ENCODE measurements around the gene TRIM22.
"Not testable (repeated sequence)": the region's sequence is repeated elsewhere in the genome, so short reads cannot be mapped to it uniquely, and the experiment has no call there.

The TRIM22 gene

DNA sequence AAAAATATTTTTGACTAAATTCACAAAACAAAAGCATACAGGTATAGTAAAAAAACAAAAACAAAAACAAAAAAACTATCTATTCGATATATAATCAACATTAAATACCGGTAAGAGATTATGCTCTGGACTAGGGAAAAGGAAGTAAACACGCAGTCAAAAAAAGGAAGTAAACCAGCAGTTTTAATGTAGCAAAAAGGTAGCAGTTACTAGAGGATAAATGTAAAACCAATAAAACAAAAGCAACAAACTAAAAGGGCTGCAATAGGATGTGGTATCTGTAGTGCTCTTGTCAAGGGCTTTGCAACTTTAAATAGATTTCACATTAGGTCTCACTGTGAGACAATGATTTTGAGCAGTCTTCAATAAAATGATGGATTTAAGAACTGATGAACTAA is 2.4 kb downstream of the TRIM22 start:
- no peak for DNase-seq

DNA sequence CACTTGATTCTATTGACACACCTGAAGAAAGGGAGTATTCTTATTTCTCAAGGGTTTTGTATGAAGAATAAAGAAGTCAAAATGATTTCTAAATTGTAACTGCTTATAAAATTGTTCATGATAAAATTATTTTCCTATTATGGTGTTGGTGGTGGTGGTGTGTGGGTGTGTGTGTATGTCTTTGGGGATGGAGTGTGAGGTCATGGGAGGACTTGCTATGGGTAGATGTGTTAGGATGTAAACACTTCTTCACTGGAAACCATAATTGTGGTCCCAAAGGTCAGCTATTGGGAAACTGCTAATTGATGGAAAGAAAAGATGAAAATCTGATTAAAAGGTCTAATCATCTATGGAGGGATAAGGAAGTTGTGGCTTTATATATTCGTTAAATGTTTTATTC is 5.1 kb downstream of the TRIM22 start:
- DNase-seq, result no peak

DNA sequence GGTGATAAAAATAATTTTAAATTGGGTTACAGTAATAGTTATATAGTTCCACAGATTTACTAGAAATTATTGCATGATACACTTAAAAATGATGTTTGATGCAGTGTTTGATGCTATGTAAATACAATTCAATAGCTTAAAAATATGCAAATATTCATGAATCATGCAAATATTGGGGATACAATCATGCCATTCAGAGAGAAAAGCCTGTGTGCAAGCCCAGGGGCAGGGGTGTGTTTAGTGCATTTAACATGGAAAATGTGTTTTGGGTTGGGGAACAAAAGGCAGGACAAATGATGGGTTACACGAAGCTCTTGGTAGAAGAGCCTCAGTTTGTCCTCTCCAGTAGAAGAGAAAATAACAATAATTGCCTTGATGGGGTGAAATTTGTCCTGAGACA is 6.0 kb downstream of the TRIM22 start:
- no peak for DNase-seq

DNA sequence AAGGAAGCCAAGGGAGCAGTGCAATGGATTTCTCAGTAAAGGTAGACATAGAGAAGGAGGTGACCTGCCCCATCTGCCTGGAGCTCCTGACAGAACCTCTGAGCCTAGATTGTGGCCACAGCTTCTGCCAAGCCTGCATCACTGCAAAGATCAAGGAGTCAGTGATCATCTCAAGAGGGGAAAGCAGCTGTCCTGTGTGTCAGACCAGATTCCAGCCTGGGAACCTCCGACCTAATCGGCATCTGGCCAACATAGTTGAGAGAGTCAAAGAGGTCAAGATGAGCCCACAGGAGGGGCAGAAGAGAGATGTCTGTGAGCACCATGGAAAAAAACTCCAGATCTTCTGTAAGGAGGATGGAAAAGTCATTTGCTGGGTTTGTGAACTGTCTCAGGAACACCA is 6.6 kb downstream of the TRIM22 start:
- no peak for DNase-seq

DNA sequence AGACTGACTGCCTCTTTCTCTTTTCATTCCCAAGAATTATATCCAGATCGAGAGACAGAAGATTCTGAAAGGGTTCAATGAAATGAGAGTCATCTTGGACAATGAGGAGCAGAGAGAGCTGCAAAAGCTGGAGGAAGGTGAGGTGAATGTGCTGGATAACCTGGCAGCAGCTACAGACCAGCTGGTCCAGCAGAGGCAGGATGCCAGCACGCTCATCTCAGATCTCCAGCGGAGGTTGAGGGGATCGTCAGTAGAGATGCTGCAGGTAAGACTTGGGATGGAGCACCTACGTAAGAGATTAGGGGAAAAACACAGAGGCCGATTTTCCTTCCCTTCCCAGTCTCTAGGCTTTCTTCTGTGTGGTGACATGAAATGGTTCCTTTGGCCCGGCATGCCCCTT is 8.7 kb downstream of the TRIM22 start:
- DNase-seq, result no peak

DNA sequence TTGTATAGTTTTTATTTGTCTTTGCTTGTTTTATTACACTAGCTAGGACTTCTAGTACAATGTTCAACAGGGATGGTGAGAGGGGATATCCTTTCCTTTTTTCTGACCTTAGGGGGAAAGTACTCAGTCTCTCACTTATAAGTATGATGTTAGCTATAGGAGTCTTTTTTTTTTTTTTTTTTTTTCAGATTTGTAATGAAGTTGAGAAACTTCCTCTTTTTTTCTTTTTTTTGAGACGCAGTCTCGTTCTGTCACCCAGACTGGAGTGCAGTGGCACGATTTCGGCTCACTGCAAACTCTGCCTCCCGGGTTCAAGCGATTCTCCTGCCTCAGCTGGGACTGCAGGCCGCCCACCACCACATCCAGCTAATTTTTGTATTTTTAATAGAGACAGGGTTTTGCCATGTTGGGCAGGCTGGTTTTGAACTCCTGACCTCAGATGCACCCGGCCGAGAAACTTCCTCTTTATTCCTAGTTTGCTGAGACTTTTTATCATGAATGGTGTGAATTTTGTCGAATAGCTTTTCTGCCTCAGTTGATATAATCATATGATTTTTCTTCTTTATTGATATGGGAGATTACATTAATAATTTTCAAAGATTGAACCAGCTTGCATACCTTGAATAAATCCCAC is 10.9 kb downstream of the TRIM22 start:
- DNase-seq, result no peak

DNA sequence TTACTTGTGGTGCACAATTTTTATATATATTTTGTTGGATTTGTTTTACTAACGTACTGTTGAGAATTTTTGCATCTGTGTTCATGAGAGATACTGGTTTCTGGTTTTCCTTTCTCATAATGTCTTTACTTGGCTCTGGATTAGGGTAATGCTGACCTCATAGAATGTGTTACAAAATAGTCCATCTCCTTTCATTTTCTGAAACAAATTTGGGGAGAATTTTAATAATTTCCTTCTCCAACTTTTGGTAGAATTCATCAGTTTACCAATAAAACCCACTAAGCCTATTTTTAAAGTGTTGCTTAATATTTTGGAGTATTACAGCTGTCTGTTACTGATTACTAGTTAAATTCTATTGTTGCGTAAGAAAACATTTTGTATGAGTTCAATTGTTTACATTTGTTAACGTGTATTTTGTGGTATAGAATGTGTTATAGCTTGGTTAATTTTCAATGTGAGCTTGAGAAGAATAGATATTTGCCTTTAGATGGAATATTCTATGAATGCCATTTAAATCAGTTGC is 11.5 kb downstream of the TRIM22 start:
- no peak for DNase-seq

DNA sequence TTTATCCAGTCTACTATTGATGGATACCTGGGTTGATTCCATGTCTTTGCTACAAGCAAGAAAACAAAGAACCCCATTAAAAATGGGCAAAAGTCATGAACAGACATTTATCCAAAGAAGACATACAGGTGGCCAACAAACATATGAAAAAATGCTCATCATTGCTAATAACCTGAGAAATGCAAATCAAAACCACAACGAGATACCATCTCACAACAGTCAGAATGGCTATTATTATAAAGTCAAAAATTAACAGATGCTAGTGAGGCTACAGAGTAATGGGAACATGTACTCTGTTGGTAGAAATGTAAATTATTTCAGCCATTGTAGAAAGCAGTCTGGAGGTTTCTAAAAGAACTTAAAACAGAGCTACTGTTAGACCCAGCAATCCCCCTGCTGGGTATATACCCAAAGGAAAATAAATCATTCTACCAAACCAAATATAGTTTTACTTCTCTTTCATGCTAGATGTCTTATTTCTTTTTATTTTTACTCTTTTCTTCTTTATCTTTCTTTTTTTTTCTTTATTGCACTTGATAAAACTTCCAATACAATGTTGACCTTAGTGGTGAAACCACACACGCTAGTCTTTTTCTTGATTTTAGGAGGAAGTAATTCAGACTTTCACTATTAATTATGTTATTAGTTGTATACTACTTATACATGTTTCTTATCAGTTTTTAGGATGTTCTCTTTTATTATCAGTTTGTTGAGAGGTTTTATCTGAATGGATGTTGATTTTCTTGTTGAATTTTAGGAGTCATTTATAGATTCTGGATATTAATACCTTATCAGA is 14.3 kb downstream of the TRIM22 start:
- DNase-seq, result no peak

DNA sequence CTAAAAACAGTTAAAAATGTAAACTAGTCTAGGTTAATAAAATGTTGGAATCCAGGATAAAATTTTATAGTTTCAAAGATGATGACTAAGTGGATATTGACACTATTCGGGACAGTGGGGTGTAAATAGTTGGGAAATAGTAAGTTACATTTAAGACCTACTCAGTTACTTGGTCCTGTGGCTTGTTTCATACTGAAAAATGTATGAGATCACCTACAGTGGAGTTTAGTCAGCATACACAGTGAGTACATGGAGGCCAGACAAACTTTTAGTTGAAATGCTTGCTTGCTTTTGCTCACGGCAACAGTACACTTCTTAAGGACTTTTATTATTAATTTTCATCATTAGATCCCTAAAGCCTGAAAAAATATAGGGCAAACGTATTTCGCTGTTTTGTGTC is 16.1 kb downstream of the TRIM22 start:
- no peak for DNase-seq

DNA sequence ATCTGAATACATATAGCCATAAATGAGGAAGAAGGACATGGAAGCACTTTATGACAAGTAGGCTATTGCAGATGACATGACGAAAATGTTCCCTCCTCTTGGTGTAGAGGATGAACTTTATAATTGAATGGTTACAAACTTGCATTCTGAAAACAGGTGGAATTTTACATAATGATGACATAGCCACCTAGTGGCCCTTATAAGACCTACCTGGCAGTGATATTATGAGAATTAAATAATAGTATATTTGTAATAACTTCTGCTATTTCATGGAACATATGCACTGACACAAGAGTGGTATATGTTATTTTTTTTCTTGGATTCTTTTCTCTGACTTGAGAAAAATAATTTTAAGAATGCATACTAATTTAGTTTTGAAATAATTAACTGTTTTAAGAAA is 22.9 kb downstream of the TRIM22 start:
- no peak for DNase-seq

DNA sequence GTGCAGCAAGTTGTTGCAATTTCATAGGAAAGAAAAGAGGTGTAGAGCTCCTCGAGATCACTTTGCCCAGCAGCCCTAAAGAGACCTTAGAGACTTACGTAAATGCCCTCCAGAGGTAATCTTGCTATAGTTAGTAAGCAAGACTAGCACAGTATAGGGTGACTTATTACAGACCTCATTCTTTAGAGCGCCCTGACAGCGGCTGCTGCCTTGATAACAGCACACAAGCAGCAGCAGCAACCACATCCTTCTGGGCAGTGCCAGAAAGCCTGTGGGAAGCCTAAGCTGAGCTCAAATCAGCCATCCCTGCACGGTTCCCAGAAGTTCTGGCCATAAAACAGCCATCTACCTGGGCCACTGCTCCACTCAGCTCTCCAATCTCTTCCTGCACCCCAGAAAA is 24.1 kb downstream of the TRIM22 start:
- DNase-seq, result no peak

DNA sequence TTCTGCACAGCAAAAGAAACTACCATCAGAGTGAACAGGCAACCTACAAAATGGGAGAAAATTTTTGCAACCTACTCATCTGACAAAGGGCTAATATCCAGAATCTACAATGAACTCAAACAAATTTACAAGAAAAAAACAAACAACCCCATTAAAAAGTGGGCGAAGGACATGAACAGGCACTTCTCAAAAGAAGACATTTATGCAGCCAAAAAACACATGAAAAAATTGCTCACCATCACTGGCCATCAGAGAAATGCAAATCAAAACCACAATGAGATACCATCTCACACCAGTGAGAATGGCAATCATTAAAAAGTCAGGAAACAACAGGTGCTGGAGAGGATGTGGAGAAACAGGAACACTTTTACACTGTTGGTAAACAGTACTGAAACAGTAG is 26.9 kb downstream of the TRIM22 start:
- not testable (repeated sequence) for DNase-seq

DNA sequence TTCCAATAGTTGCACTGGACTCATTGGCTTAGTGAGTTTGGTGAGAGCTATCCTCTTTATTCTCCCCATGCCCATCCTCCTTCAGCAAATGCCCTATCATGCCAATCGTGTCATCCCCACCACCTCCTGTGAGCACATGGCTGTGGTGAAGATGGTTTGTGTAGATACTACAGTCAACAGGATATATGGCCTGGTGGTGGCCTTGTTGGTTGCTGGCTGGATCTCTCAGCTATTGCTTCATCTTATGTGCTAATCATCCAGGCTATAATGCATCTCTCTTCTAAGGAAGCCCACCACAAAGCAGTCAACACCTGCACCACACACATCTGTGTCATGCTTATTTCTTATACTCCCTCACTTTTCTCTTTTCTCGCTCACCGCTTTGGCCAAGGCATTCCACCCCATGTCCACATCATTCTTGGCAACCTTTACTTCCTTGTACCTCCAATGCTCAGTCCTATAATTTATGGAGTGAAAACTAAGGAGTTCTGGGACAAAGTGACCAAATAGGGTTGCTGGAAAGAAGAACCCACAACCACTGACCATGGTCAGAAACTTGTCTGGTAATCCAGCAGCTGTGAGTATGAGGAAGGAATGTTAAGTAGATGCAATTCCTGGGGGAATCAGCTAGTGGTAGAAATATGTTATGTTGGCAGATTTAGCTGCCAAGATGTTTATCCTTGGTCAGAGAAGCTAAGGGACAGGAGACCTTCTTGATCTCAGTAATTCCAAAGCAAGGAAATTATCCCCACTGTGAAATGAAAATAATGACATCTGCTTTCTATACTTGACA is 30.3 kb downstream of the TRIM22 start:
- no peak for DNase-seq

DNA sequence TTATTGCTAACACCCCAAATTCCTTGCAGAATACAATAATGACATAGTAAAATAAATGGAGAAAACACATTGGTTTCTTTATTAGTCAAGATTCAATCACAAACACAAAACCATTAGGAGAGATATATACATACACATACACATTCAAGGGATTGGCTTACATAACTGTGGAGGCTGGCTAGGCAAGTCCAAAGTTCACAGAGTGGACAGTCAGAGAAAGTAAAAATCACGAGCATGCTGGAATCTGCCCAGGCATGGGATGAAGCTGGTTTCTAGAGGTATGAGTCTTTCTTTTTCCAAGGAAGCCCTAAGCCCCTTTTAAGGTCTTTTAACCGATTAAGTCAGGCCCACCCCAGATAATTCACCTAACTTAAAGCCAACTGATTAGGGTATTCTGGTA is 33.0 kb downstream of the TRIM22 start:
- no peak for DNase-seq

DNA sequence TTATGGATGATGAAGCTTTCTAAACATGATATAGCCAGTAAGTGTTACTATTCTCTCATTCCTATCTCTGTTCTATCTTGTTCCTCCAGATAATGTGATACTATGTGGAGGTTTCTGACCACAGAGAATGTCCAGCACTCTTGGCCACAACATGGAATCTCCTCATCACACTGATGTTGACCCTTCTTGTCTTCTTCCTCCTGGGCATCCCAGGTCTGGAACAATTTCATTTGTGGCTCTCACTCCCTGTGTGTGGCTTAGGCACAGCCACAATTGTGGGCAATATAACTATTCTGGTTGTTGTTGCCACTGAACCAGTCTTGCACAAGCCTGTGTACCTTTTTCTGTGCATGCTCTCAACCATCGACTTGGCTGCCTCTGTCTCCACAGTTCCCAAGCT is 36.8 kb downstream of the TRIM22 start:
- DNase-seq, result no peak

DNA sequence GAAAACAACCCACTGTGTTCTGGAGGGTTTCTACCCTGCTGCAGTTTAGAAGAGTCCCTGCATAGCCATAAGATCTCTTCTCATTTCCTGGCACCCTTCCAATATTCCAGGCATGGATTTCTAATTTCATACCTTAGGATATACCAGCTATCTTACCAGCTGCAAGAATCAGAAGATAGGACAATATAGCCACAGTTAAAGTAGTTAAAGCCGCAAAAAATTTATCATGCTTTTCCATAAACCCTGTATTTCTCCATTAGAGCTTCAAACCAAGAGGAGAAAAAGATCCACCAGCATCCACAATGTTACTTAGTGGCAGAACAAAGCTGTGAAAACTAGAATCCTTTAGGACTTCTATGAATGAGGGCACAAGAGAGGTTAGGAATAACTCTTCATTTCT is 38.1 kb downstream of the TRIM22 start:
- no peak for DNase-seq

DNA sequence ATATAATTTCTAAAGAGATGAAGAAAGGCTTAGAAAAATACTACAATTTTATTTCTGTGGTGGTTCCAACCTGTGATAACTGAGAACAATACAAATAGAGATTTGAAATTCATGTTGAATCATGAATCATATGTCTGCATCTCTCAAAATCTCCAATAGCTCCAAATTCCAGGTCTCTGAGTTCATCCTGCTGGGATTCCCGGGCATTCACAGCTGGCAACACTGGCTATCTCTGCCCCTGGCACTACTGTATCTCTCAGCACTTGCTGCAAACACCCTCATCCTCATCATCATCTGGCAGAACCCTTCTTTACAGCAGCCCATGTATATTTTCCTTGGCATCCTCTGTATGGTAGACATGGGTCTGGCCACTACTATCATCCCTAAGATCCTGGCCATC is 46.8 kb downstream of the TRIM22 start, which contains the start of gene OR56B1:
Gene OR56B1 (plus strand): TSS at position 53 of the 400 bp plus-strand sequence. CDS start 69 bp downstream, at position 122.
- DNase-seq, result no peak

DNA sequence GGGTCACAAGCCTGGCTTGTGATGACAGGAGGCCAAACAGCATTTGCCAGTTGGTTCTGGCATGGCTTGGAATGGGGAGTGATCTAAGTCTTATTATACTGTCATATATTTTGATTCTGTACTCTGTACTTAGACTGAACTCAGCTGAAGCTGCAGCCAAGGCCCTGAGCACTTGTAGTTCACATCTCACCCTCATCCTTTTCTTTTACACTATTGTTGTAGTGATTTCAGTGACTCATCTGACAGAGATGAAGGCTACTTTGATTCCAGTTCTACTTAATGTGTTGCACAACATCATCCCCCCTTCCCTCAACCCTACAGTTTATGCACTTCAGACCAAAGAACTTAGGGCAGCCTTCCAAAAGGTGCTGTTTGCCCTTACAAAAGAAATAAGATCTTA is 47.5 kb downstream of the TRIM22 start:
- DNase-seq, result no peak

DNA sequence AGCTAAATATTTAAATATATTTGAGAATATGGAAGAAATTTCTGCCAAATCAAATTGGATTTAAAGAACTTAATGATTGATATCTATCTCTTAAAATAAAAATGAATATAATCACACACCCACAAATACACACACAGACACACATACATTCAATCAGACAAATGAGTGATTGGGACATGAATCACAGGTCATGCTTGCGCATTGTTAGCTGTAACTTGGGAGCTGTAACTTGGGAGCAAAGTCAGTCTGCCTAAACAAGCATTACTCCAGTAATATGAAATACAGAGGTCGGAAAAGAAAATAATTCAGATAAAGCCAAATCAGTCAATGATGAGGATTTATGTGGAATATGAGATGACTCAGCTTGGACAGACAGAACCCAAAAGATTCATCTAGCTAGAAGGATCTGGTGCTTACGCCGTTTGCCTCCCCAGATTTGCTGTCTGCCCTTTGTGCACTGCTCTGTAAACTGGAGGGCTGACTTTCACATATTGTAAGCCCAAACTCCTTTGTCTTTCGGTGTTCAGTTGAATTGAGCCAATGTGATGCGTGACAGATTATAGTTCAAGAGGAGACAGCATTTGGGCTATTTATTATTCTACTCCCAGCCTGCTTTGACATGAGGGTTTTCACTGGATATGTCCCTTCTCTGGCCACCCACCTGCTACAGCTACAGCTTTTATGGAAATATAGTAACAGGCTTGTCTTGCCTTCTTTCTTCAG is 48.2 kb downstream of the TRIM22 start:
- DNase-seq, result no peak

DNA sequence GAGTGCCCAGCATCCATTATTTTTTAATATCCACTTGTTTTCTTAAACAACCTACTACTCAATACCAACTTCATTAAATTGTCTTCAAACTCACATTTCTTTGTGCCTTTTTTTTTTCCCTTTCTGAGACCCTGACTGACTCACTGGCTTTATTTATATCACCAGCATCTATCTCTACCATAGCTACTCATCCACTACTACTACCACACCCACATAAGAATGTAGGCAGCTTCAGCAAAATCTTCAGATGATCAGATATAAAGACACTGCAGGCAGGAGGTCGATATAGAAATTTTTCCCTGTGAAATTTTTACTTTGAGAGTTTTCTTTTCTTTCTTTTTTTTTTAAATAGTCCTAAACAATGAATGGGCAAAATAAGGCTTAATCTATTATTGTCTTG is 48.8 kb downstream of the TRIM22 start:
- DNase-seq, result no peak

DNA sequence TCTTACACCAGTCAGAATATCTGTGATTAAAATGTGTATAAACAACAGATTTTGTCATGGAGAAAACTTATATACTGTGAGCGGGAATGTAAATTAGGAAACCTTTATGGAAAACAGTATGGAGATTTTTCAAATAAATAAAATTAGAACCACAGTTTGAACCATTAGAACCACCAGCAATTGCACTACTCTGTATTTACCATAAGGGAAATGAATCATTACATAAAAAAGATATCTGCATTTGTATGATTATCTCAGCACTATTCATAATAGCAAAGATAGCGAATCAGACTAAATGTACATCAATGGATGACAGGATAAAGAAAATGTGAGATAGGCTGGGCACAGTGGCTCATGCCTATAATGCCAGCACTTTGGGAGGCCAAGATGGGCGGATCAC is 57.0 kb downstream of the TRIM22 start:
- DNase-seq, result no peak

DNA sequence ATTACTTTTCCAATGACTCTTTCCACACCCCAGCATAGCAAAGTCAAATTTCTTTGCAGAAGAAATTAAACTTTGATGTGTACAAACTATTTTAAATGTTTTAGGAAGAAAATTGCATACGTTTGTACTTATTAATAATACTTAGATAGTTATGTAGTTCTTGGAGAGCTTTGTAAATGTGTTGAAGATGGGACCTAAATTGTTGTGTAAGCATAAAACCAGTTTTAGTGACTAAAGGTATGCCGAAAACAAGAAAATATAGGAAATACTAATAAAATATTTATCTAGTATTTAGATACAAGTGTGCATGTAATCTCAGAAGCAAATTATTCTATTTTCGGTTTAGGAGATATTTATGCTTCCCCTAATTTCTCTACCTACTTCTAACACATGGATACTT is 60.2 kb downstream of the TRIM22 start:
- DNase-seq, result no peak

DNA sequence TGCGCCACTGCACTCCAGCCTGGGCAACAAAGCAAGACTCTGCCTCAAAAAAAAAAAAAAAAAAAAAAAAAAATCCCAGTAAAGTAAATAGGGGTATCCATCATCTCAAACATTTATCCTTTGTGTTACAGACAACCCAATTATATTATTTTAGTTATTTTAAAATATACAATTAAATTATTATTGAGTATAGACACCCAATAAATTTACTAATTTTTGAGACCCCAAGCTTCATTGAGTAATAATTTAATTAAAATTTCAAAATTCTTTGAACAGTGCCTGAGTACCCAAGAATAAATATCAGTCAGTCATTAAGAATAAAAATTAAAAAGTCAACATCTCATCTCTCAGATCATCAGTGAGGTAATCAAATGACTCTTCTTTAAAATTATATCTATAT is 64.4 kb downstream of the TRIM22 start, which contains the start of gene OR52N4:
Gene OR52N4 (plus strand): TSS at position 301 of the 400 bp plus-strand sequence. CDS start 498 bp downstream, outside the sequence.
- DNase-seq, result no peak

Data from T-helper 9 cell (primary cell).